ENCODE measurements around the gene ZNF789.

ZNF789 gene

DNA sequence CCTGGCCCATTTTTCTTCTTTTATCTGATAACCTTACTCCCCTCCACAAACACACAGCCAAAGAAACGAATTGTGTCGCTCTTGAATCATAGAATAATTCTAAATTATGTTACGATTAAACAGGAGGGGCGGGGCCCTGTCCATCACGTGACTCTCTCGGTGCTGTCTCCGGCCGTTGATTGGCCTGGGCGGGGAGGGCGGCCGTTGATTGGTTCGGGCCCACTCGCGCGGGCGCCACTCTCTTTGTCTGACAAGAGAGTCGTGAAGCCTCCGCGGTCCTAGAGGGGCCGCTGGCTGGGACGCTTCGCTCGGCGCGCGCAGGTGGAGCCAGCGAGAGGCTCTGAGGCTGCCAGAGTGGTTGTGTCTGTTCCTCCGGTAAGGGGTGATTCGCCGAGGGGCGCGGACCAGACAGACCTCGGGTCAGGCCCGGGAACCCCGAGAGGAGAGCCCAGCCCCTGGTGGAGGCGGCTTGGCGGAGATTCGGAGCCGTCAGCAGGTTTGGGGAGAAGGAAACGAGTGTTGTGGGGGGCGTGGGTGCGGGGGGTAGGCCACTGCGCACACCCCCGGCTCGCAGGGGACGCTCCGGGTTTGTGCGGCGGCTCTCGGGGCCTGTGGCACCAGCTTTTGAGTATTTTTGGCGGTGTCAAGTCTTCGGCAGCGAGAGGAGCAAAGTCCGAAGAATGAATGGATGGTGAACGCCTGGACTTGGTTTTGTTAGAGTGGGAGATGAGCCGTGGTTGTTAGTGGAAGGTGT, at the start of gene ZNF789:
TSS of gene ZNF789 (plus strand) at position 330 of the 754 bp plus-strand sequence. CDS start 3,567 bp downstream, outside the sequence.
- DNase-seq: peak; percentile 99

DNA sequence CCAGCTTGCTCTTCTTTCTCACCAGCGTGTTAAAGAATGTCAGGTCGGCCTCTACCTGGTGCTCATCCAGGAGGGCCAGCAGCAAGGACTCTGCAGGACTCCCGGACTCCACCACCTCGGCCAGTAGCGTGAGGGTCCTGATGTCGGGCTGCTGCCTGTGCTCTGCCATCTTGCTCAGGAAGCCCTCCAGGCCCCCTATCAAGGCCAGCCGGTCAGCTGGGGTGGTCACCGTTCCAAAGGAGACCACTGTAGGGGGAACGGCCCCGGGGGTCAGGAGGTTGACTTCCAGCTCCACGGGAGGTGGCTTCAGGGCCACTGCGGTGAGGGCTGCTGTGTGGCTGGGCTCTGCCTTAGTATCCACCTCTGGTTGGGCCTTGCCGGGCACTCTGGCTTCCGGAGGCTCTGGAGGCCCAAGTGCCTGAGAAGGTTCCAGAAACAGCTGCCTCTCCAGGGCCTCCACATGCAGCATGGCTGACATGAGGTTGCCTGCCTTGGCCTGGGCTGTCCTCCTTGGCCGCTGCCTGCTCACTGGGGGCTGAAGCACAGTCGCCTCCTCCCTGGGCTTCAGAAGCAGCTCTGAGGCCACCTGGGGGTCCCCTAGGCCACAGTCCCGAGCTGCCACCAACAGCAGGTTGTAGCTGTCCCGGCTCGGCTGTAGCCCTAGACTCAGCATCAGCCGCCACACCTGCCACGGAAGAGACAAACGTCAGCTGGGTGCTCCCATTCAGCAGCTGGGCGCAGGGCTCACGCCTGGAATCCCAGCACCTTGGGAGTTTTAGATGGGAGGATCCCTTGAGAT, 47.6 kb upstream of the ZNF789 start:
- no peak for DNase-seq

DNA sequence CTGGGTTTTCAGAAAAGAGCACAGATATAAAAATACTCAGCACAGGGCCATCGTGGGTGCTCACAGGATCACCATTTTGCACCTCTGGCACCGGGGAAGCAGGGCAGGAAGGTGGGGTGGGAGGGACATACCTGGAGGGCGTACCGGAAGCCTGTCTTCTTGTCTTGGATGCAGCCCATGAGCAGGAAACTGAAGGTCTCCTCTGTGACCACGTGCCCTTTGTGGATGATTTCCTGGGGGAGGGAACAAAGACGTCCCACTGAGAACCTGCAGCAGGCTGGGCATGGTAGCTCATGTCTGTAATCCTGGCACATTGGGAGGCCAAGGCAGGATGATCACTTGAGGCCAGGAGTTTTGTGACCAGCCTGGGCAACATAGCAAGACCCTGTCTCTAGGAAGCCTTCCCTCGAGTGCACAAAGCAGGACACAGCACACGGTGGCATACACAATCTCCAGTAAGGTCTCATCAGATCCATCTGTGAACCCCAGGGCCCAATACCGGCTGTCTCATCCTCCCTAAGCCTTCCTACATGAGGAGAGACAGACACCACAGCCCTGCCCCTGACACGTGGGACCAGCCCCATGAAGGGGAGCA, 43.6 kb upstream of the ZNF789 start:
- DNase-seq: no peak

DNA sequence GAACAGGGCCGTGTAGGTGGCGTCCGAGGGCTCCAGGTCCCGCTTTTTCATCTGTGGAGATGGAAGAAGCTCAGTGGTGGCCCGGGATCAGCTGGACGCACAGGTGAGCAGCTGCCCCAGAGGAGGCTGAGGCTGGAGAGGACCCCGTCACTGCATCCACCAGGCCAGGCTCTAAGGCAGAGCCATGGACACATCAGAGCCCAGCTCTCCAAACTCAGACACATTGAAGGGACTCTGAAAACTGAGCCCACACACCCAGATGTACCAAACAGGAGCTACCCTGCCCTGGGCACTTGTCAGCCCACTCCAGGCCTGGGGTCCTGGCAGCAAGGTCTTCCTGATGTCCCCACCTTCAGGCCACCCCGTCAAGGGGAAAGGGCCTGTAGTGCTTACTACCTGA, 42.9 kb upstream of the ZNF789 start:
- no peak for DNase-seq

DNA sequence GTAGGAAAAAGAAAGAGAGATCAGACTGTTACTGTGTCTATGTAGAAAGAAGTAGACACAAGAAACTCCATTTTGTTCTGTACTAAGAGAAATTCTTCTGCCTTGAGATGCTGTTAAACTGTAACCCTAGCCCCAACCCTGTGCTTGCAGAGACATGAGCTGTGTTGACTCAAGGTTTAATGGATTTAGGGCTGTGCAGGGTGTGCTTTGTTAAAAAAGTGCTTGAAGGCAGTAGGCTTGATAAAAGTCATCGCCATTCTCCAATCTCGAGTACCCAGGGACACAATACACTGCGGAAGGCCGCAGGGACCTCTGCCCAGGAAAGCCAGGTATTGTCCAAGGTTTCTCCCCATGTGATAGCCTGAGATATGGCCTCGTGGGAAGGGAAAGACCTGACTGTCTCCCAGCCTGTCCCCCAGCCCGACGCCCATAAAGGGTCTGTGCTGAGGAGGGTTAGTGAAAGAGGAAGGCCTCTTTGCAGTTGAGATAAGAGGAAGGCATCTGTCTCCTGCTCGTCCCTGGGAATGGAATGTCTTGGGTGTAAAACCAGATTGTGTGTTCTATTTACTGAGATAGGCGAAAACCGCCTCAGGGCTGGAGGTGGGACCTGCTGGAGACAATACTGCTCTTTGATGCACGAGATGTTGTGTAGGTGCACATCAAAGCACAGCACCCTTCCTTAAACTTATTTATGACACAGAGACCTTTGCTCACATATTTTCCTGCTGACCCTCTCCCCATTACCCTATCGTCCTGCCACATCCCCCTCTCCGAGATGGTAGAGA, 40.7 kb upstream of the ZNF789 start:
- peak; percentile 99 for DNase-seq

DNA sequence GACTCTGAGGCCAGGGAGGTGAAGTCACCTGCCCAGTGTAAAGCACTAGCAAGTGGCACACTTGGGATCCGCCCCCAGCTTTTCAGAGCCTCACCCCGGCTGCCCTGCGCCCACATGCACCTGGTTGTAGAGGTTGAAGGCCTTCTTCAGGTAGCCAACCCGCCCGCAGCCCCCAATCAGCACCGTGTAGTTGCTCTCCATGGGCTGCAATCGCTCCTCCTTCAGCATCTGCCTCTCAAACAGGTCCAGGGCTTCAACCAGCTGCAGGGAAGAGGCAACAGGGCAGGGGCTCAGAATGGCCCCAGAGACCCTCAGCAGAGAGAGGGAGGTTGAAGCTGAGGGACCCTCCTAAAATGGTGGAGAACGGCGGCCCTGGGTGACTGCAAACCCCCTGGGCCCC, 39.5 kb upstream of the ZNF789 start:
- DNase-seq: no peak

DNA sequence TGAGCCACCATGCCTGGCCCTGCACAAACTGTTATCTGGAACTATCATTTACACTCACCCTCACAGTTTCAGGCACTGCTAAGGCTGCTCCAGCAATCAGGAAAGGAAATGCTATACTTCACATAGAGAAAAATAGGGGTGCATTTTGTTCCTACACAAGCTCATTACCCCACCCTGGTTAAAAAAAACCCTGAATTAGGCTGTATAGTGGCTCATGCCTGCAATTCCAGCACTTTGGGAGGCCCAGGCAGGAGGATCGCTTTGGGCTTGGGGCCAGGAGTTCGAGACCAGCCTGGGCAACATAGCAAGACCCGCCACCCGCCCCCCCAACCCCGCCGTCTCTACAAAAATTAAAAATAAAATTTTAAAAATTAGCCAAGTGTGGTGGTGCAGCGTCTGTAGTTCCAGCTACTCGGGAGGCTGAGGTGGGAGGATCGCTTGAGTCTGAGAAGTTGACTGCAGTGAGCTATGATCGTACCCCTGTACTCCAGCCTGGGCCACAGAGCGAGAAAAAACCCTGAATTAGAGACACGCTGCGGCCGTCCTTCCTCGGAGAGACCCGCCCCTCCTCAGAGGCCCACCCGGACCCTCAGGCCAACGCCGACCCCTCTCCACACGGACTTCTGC, 34.6 kb upstream of the ZNF789 start:
- DNase-seq: no peak

DNA sequence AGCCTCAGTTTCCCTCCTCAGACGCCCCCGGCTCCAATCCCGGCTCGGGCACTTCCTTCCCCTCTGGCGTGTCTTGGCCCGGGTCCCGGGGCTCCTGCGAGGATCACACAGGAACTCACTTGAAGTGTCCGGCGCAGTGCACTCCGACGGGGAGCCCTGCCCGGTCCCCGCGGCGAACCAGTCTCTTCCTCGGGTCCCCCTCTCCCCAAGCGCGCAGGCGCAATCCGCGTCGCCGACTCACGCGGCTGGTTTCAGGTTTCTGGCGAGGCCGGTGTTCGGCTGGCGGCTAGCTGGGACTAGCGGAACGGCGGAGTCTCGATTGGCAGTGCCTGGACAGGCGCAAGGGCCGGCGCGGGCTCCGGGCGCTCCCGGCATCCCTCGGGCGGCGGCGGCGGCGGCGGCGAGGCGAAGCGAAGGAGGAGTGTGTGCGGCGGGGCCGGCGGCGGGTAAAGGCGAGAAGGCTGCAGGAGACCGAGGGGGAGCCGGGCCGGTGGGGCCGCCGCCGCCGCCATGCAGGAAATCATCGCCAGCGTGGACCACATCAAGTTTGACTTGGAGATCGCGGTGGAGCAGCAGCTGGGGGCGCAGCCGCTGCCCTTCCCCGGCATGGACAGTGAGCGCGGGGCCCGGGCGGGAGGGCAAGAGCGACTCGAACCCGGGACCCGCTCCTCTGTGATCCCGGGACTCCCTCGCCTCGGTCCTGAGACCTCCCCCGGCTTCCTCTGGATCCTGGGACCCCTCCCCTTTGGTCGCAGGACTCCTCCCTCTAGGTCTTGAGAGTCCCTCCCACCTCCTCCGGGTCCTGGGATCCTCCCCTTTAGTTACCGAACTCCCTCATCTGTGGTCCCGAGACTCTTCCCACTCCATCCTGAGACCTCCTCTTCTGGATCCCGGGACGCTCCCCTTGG, 33.9 kb upstream of the ZNF789 start, which contains the start of the genes CPSF4 and PTCD1:
TSS of gene CPSF4 (plus strand) at position 371 of the 908 bp plus-strand sequence. CDS start at position 511, 140 bp downstream.
TSS of gene PTCD1 (minus strand) at position 226 of the 908 bp plus-strand sequence. CDS start 3,556 bp downstream, outside the sequence.
- DNase-seq: peak; percentile 99

DNA sequence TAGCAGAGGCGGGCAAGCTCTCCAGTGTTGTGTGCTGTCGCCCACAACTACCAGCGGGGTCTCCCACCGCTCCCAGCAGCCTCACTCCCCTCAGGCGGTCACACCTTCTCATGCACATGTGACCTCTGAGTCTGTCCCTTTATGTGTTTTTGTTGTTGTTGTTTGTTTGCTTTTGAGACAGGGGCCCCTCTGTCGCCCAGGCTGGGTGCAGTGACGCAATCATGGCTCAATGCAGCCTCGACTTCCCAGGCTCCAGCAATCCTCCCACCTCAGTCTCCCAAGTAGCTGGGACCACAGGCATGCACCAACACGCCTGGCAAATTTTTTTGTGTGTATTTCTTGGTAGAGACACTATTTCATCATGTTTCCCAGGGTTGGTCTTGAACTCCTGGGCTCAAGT, 32.5 kb upstream of the ZNF789 start:
- peak; percentile 70 for DNase-seq

DNA sequence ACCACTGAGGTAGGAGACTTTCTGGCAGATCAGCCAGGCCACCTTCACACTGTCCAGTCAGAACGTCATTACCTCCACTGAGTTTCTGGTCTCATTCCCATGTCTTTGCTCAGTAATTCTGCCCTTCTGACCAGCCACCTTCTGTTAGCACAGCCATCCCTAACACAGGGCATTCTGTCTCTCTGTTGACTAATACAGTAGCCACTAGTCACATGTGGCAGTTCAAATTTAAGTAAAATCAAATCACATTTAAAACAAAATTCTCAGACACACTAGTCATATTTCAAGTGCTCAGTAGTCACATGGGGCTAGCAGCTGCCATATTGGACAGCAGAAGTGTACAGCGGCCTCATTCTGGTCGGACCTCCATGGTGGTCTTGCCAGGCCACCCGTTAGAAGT, 26.6 kb upstream of the ZNF789 start:
- no peak for DNase-seq

DNA sequence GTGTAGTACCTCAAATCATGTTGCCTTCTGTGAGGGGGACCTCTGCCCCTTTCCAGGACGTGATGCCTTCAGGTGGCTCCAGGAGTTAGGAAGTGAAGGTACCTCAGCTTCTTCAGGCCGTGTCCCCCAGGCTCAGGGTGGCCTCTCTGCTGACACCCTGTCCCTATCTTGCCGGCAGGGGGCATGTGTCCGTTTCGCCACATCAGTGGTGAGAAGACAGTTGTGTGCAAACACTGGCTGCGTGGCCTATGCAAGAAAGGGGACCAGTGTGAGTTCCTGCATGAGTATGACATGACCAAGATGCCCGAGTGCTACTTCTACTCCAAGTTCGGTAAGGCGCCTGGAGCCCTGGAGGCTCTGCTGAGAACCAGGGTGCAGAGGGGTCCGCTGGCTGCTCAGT, 24.7 kb upstream of the ZNF789 start:
- no peak for DNase-seq

DNA sequence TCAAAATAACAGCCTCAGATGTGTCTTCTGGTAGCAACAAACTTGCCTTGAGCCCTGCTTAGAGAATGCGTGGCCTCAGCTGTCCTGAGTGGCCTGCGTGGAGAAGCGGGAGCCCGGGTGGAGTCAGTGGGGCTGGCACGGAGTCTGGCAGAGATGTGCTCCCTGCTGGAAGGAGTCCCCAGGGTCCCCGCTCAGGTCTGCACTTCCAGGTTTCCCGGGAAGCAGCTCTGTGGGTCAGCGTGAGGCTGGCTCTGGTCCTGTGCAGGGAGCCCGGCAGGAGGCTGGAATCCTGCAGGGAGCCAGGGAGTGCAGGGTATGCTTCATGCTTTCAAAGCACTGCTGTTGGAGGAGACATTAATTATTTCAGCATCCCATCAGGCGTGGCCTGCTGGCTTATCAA, 23.8 kb upstream of the ZNF789 start:
- DNase-seq: no peak

DNA sequence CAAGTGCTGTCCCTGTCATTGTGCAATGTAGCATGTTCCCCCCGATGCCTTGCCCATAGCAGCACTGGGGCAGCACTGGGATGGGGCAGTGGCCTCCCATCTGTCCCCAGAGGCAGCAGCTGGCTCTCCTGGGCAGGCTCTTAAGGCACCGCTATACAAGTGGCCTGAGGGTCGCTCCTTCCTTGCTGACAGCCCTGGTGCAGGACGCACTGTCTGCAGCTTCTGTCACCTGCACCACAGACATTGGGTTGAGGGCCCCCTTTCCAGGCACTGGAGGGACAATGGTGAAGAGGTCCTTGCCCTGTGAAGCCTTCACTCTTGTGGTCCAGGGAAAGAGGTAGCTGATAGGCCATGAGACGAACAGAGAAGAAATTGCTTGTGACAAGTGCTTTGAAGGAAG, 23.4 kb upstream of the ZNF789 start:
- no peak for DNase-seq

DNA sequence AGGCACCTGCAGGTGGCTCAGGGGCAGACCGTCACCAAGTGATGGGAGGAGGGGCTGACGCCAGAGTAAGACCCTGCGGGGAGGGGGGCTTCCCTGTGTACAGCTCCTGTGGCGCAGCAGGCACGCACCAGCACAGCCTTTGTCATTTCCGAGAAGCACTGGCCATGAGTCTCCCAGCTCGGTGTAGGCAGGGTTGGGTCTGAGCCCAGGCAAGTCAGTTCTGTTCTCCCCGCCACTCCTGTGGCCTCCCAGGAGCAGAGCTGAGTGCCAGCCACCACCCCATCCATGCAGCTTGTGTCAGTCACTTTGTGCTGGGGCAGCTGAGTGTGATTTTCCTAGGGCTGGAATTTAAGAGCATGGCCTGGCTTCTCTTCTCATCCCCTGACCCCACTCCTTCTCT, 20.8 kb upstream of the ZNF789 start:
- DNase-seq: no peak

DNA sequence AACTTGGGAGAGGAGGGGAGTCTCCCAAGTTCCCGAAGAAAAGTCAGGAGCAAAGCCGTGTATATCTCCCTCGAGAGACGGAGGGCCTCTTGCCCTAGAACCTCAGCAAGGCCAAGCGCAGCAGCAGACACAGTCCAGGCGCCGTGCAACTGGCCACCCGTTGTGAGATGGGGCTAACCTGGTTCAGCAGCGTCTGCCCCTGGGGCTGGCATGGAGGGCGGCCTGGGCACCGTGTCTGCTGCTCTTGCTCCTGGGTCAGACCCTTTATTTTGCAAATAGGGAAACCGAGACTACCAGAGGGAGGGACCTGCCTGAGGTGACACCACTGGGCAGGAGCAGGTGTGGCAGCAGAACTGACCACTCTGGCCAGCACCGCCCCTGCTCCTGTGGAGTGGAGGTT, 20.1 kb upstream of the ZNF789 start:
- no peak for DNase-seq

DNA sequence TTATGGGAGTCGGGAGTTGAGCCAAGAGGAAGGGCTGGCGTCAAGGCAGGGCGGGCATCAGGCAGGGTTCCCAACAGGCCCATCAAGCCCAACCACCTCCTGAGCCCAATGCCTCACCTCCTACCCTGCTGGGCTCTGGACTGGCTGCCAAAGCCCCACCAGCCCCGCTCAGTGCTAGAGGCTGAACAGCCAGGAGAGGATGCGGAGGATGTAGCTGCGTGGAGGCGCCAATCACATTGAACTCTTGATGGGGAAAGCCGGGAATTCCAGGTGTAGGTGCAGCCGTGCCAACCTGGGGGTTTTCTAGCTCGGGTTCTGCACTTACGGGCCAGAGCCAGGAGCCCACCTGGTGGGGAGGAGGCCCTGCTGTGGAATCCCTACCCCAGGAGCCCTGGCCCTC, 19.6 kb upstream of the ZNF789 start:
- DNase-seq: peak; percentile 51

DNA sequence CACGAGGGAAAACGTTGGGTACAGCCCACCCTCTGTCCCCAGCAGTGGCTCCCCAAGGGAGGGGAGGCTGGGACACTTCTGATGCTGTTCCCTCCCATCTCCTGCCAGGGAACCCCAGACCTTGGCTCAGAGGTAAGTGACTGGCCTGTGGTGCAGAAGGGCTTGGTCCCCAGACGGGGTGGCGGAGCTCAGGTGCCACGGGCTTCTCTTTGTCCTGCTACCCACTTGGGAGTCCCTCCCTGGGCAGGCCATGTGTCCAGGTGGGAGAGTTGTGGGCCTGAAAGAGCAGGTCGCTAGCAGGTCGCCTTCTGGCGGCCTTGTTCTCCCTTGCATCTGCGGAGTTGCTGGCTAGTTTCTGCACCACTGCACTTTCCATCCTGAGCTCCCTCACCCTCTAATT, 16.8 kb upstream of the ZNF789 start:
- DNase-seq: no peak

DNA sequence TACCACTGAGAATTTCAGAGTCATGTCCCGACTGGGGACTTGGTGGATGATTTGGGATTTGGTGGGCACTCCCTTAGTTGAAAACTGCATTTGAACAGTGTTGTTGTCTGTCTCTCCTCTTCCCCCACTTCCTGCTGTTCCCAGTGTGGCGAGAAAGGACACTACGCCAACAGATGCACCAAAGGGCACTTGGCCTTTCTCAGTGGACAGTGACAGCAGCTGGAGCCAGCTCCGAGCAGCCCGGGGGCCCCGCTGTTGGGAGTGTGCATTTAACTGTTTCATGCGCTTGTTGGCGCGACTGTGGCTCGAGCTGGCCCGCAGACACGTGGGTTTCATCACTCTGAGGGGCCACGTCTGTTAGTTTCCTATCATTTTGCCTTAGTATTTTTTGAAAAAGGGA, 16.4 kb upstream of the ZNF789 start:
- no peak for DNase-seq

DNA sequence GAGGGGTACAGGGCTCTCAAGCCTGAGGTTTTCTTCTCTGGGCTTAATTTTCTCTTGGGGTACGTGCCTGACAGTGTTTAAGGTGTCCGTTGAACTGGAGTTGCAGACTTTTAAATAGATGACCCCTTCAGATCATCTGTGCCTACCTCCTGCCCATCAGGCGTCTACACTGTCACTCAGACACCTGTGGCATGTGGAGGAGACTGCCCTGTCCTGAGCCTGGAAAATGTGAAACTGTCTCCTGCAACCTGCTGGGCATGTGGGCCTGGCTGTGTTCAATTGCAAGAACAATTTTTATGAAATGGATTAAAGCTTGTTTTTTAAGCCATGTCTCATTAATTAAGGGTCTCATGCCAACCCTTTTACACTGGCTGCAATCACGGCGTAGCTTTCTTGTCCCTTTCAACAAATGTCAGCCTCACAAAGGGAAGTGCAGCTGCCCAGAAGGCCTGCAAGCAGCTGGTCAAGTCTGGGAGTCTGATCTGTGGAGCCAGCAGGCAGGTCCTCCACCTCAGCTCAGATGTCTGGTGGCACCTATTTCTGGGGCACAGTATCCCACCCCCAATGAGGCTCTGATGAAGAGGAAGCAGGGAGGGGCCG, 15.5 kb upstream of the ZNF789 start:
- DNase-seq: no peak

DNA sequence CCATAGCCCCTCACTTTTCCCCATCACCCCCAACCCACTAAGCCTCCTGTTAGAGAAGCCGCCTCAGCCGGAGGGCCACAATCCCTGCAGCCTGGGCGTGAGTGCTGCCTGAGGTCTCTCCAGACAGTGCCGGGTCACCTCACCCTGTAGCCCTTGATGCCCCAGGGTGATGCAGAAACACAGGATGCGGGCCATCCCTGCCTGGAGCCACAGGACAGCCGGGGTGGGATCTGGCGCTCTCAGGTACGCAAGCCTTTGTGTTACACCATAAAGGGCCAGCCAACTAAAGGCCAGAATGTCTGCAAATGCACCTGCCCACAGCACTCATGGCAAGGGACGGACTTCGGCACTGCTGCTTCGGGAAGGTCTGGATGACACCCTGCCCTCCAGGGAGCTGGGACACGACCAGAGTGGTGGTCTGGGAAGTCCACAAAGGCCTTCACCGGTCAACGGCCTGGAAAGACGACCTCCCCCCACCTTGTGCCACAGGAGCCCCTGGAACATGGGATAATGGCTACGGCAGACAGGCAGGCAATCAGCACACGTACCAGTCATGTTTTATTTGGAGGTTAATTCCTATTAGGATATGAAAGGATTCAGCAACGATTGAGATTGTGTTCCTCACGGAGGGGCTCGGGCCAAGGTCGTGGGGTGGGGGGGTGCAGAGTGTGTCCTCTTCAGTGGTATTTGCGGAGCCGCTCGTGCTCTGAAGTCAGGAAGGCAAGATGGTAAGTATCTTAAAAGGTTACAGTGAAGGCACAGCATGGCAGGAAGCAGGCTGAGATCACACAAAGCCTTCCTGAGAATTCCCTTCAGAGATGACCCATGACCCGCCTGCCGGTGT, 14.8 kb upstream of the ZNF789 start:
- no peak for DNase-seq
